Prostate gland (tissue), 2 donors: ENCODE data around the gene AP1S2.

ENCODE experiments used
- POLR2AphosphoS5 ChIP-seq: sonication (generic); formaldehyde crosslinking; IDR thresholded peaks from one replicate; pipeline ENCODE4 v1.6.1; 2017; ENCODE audit warnings: antibody characterized with exemption
- TF ChIP-seq, protein P1 (sequence below), 4 experiments: fragments of 200-600 bp in 2 of 4; fragments of 450-650 bp in 2 of 4; sonication (generic) in 2 of 4; IDR thresholded peaks; 1 replicate in 3 of 4; 2 replicates in 1 of 4; pipeline ENCODE4 v1.5.1; 2016 to 2019; ENCODE audit warnings: antibody characterized with exemption in 4 of 4, mild to moderate bottlenecking in 2 of 4, moderate library complexity in 2 of 4

DNA sequence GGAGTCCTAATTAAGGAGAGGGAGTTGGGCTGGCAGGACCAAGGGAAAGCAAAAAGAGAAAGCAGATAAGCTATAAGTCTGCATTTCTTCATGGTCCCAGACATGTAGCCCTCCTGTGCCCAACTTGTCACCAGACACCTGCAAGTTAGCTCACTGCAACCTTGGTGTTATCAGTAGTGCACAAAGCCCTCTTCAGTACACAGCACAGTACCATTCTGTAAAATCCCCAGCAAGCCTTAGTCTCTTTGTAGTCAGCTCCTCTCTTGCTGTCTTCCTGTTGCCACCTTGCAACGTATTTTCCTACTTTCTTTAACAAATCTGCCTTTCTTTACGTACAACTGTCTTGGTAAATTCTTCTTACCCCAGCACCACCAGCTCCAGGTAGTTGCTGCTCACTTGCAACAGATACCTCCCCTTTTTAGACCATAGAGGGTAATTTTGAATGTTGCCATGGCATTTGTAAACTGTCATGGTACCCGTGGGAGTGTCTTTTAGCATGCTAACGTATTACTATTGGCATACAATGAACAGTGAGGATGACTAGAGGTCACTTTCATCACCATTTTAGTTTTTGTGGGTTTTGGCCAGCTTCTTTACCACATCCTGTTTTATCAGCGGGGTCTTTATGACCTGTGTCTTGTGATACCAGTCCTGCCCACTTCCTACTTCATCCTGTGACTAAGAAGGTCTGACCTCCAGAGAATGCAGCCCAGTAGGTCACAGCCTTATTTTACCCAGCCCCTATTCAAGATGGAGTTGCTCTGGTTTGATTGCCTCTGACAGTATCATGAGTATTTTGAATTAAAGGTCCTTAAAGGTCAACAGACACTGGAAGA, 28.3 kb upstream of the AP1S2 start:
- TF ChIP-seq, protein P1, sequence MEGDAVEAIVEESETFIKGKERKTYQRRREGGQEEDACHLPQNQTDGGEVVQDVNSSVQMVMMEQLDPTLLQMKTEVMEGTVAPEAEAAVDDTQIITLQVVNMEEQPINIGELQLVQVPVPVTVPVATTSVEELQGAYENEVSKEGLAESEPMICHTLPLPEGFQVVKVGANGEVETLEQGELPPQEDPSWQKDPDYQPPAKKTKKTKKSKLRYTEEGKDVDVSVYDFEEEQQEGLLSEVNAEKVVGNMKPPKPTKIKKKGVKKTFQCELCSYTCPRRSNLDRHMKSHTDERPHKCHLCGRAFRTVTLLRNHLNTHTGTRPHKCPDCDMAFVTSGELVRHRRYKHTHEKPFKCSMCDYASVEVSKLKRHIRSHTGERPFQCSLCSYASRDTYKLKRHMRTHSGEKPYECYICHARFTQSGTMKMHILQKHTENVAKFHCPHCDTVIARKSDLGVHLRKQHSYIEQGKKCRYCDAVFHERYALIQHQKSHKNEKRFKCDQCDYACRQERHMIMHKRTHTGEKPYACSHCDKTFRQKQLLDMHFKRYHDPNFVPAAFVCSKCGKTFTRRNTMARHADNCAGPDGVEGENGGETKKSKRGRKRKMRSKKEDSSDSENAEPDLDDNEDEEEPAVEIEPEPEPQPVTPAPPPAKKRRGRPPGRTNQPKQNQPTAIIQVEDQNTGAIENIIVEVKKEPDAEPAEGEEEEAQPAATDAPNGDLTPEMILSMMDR (IDR thresholded peaks at IDR 0.05): no peak
- TF ChIP-seq POLR2AphosphoS5: no peak
